ENCODE data around the gene DUSP6.

GRCh38 chr12:89324437-89324836 is 27.9 kb downstream of the DUSP6 start:
- no peak for TF ChIP-seq POLR2A (IDR thresholded peaks at IDR 0.05; ENCODE audit: low read depth, low read length)
- no peak for TF ChIP-seq IKZF1 (conservative IDR thresholded peaks at IDR 0.05)
- no peak for TF ChIP-seq BMI1 (IDR thresholded peaks at IDR 0.05; ENCODE audit: borderline replicate concordance)
- TF ChIP-seq EP300 (IDR thresholded peaks at IDR 0.05; ENCODE audit: borderline replicate concordance in 1 of 2, control insufficient read depth in 1 of 2, low read depth in 2 of 2, low read length in 2 of 2): no peak
- TF ChIP-seq RAD21 (IDR thresholded peaks at IDR 0.05; ENCODE audit: insufficient read depth, low read depth, low read length): no peak
- no peak for TF ChIP-seq ZNF274 (IDR thresholded peaks at IDR 0.05; ENCODE audit: insufficient read depth, insufficient read length)
- no peak for TF ChIP-seq NFIC (IDR thresholded peaks at IDR 0.05; ENCODE audit: low read depth, low read length)
- TF ChIP-seq PAX8 (IDR thresholded peaks at IDR 0.05): no peak
- TF ChIP-seq NFXL1 (IDR thresholded peaks at IDR 0.05; ENCODE audit: borderline replicate concordance): no peak
